Astrocyte (in vitro differentiated cells and primary cell): ENCODE results near the gene ACSBG1. TPM values are rescaled to one million over a fixed set of nuclear protein-coding genes. Genes with fewer than 3 reads are reported as not detected.

Experiments
- DNase-seq: peaks from one replicate; pipeline ENCODE4 v3.0.0-alpha.2; 2010; ENCODE audit warnings: low read depth
- FAIRE-seq: peaks from 2 replicates; lab custom pipeline; 2011; peaks lifted over from hg19 to GRCh38; lab: Jason Lieb, UNC
- H2AFZ ChIP-seq: 2 replicates; pipeline ENCODE4 v1.6.0; 2012; ENCODE audit warnings: low read depth, low read length, inconsistent platforms
- H3K27ac ChIP-seq: 2 replicates; pipeline ENCODE4 v1.5.1; 2011; ENCODE audit warnings: low read depth, low read length, inconsistent platforms
- H3K27me3 ChIP-seq: 2 replicates; pipeline ENCODE4 v1.6.0; 2011; ENCODE audit warnings: low read length, inconsistent platforms; ENCODE audit not compliant: insufficient read depth
- H3K36me3 ChIP-seq: 2 replicates; pipeline ENCODE4 v1.5.1; 2011; ENCODE audit warnings: low read length, inconsistent platforms; ENCODE audit not compliant: insufficient read depth
- H3K4me1 ChIP-seq: 2 replicates; pipeline ENCODE4 v1.5.1; 2011; ENCODE audit warnings: low read length, inconsistent platforms; ENCODE audit not compliant: insufficient read depth
- H3K4me2 ChIP-seq: 2 replicates; pipeline ENCODE4 v1.6.0; 2012; ENCODE audit warnings: low read length, inconsistent platforms
- H3K4me3 ChIP-seq: 2 replicates; pipeline ENCODE4 v1.5.1; 2011; ENCODE audit warnings: low read depth, mild to moderate bottlenecking, low read length, inconsistent platforms; ENCODE audit not compliant: insufficient read depth
- H3K79me2 ChIP-seq: 2 replicates; pipeline ENCODE4 v1.6.0; 2012; ENCODE audit warnings: mild to moderate bottlenecking, low read length, inconsistent platforms; ENCODE audit not compliant: insufficient read depth
- H3K9ac ChIP-seq: 2 replicates; pipeline ENCODE4 v1.6.0; 2012; ENCODE audit warnings: mild to moderate bottlenecking, low read length, inconsistent platforms
- H3K9me3 ChIP-seq: 2 replicates; pipeline ENCODE4 v1.5.1; 2012; ENCODE audit warnings: low read depth, mild to moderate bottlenecking, low read length, inconsistent platforms; ENCODE audit not compliant: insufficient read depth
- H4K20me1 ChIP-seq: 2 replicates; pipeline ENCODE4 v1.6.0; 2012; ENCODE audit warnings: low read length, inconsistent platforms; ENCODE audit not compliant: insufficient read depth
- H3K27ac Mint-ChIP-seq: one replicate; pipeline ENCODE4 v1.8.0; 2021; ENCODE audit warnings: mild to moderate bottlenecking, mixed read lengths; ENCODE audit not compliant: unreplicated experiment
- H3K27me3 Mint-ChIP-seq: one replicate; pipeline ENCODE4 v1.8.0; 2021; ENCODE audit warnings: low read depth, mixed read lengths; ENCODE audit not compliant: unreplicated experiment
- H3K36me3 Mint-ChIP-seq: one replicate; pipeline ENCODE4 v1.8.0; 2021; ENCODE audit warnings: low read depth, mixed read lengths; ENCODE audit not compliant: unreplicated experiment
- H3K4me1 Mint-ChIP-seq: one replicate; pipeline ENCODE4 v1.8.0; 2021; ENCODE audit warnings: low read depth, mixed read lengths; ENCODE audit not compliant: unreplicated experiment
- H3K4me3 Mint-ChIP-seq: one replicate; pipeline ENCODE4 v1.8.0; 2021; ENCODE audit warnings: mild to moderate bottlenecking, moderate library complexity, mixed read lengths; ENCODE audit not compliant: unreplicated experiment
- H3K9me3 Mint-ChIP-seq: one replicate; pipeline ENCODE4 v1.8.0; 2021; ENCODE audit warnings: mild to moderate bottlenecking, mixed read lengths; ENCODE audit not compliant: unreplicated experiment
- EZH2 ChIP-seq: IDR thresholded peaks from 2 replicates; pipeline ENCODE4 v1.6.1; 2012; ENCODE audit warnings: mild to moderate bottlenecking, low read length, inconsistent platforms; ENCODE audit not compliant: insufficient read depth
- total RNA-seq: library from RNA; stranded (reverse); gene quantifications from 2 replicates; pipeline ENCODE4 v1.2.1, GENCODE V29; 2021
- TF ChIP-seq, protein P1 (sequence below): IDR thresholded peaks from 2 replicates; pipeline ENCODE4 v1.5.1; 2011; ENCODE audit warnings: low read depth, mild to moderate bottlenecking, inconsistent platforms, low read length, moderate library complexity; ENCODE audit not compliant: insufficient read depth

Gene ACSBG1
- total RNA-seq, 1 donor from 2014 or later, result not detected

DNA sequence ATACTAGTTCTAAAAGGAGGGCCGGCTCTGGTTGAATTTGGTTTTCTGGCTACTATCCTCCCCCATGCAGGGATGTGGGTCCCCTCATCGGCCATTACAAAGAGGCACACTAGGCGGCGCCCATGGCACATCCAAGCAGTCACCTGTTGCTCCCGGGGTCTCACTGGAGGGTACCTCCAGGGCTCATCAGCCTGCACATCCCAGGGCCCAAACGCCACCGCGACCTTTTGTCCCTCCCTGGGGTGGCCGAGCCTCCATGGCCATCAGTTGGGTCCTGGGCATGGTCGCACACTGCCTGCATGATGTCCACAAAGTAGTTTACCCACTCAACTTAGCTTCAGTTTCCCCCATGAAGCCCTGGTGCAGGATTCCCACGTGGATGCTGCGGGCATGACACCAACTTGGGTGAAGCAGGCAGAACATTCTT lies 56.9 kb downstream of the ACSBG1 start:
- Mint-ChIP-seq H3K27me3 (peaks cover 7% of the 10 kb centered on the region), H3K9me3 (no peaks in the 10 kb centered on the region), H3K4me3 (no peak overlapping the region), H3K27ac (no peak overlapping the region), H3K4me1 (no peaks in the 10 kb centered on the region), H3K36me3 (peaks cover 4% of the 10 kb centered on the region)
- no peak overlapping the region for H3K27ac ChIP-seq
- no peaks in the 10 kb centered on the region for H3K27me3 ChIP-seq
- H3K79me2 ChIP-seq, result no peaks in the 10 kb centered on the region
- no peak for FAIRE-seq
- DNase-seq, result no peak
- no peak overlapping the region for H2AFZ ChIP-seq
- H3K4me1 ChIP-seq, result no peaks in the 10 kb centered on the region
- TF ChIP-seq, protein P1, sequence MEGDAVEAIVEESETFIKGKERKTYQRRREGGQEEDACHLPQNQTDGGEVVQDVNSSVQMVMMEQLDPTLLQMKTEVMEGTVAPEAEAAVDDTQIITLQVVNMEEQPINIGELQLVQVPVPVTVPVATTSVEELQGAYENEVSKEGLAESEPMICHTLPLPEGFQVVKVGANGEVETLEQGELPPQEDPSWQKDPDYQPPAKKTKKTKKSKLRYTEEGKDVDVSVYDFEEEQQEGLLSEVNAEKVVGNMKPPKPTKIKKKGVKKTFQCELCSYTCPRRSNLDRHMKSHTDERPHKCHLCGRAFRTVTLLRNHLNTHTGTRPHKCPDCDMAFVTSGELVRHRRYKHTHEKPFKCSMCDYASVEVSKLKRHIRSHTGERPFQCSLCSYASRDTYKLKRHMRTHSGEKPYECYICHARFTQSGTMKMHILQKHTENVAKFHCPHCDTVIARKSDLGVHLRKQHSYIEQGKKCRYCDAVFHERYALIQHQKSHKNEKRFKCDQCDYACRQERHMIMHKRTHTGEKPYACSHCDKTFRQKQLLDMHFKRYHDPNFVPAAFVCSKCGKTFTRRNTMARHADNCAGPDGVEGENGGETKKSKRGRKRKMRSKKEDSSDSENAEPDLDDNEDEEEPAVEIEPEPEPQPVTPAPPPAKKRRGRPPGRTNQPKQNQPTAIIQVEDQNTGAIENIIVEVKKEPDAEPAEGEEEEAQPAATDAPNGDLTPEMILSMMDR, result peak; percentile 43
- TF ChIP-seq EZH2, result no peak
- no peaks in the 10 kb centered on the region for H3K9me3 ChIP-seq
- H3K36me3 ChIP-seq, result no peaks in the 10 kb centered on the region
- H3K9ac ChIP-seq, result no peak overlapping the region
- H4K20me1 ChIP-seq, result no peaks in the 10 kb centered on the region
- H3K4me3 ChIP-seq, result no peak overlapping the region
- H3K4me2 ChIP-seq, result no peak overlapping the region

DNA sequence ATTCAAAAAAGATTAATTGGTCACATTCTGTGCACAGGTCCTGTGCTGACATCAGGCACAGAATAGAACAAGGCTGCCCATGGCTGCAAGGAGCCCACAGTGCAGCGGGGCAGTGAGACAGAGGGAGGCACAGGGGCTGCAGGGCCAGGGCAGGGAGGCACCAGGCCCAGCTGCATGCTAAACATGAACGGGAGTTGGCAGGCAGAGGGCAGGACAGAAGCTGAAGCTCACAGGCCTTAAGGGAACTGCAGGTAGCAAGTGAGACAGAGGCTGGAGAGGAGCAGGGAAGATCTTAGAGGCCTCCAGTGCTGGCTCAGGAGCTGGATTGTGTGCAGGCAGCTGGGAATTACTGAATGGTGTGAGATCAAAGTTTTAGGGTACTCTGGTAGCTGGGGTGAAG lies 59.0 kb downstream of the ACSBG1 start:
- H3K4me3 Mint-ChIP-seq, result no peak overlapping the region
- no peak overlapping the region for H3K4me2 ChIP-seq
- TF ChIP-seq EZH2, result no peak
- TF ChIP-seq, protein P1, result no peak
- H3K4me1 ChIP-seq, result no peaks in the 10 kb centered on the region
- no peak overlapping the region for H3K4me3 ChIP-seq
- no peaks in the 10 kb centered on the region for H4K20me1 ChIP-seq
- DNase-seq, result no peak
- no peak for FAIRE-seq
- no peak overlapping the region for H2AFZ ChIP-seq
- H3K36me3 Mint-ChIP-seq, result peaks cover 15% of the 10 kb centered on the region
- no peak overlapping the region for H3K9ac ChIP-seq
- peaks cover 10% of the 10 kb centered on the region for H3K36me3 ChIP-seq
- no peak overlapping the region for H3K27ac ChIP-seq
- H3K9me3 Mint-ChIP-seq, result no peaks in the 10 kb centered on the region
- H3K79me2 ChIP-seq, result no peaks in the 10 kb centered on the region
- no peaks in the 10 kb centered on the region for H3K27me3 ChIP-seq
- peaks cover 7% of the 10 kb centered on the region for H3K27me3 Mint-ChIP-seq
- H3K27ac Mint-ChIP-seq, result no peak overlapping the region
- H3K9me3 ChIP-seq, result no peaks in the 10 kb centered on the region
- H3K4me1 Mint-ChIP-seq, result no peaks in the 10 kb centered on the region

DNA sequence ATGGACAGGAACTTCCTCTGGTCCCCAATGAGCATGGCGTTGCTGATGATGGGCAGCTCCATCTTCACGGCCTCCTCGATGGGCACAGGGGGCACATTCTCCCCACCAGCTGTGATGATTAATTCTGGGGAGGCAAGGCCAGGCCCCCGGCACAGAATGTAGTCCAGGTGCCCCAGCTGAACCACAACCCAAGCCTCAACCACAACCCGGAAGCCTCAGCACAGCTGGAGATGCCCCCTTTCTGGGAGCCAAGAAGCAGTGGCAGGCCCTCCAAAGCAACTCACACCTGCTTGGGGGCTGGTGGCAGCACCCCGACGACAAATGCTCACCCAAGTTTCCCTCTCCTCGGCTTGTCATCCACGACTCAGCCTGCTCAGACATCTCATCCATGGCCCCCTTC lies 60.0 kb downstream of the ACSBG1 start:
- no peaks in the 10 kb centered on the region for H3K79me2 ChIP-seq
- peaks cover 15% of the 10 kb centered on the region for H3K36me3 Mint-ChIP-seq
- H3K27ac Mint-ChIP-seq, result no peak overlapping the region
- no peaks in the 10 kb centered on the region for H3K4me1 ChIP-seq
- no peak overlapping the region for H3K9ac ChIP-seq
- H3K9me3 Mint-ChIP-seq, result no peaks in the 10 kb centered on the region
- TF ChIP-seq, protein P1, result no peak
- no peak for TF ChIP-seq EZH2
- no peak for FAIRE-seq
- peaks cover 10% of the 10 kb centered on the region for H3K36me3 ChIP-seq
- H3K4me2 ChIP-seq, result no peak overlapping the region
- H3K27me3 ChIP-seq, result no peaks in the 10 kb centered on the region
- no peak overlapping the region for H3K4me3 Mint-ChIP-seq
- H3K4me3 ChIP-seq, result no peak overlapping the region
- H3K27me3 Mint-ChIP-seq, result peaks cover 2% of the 10 kb centered on the region
- no peaks in the 10 kb centered on the region for H3K4me1 Mint-ChIP-seq
- no peak overlapping the region for H3K27ac ChIP-seq
- H4K20me1 ChIP-seq, result no peaks in the 10 kb centered on the region
- no peak for DNase-seq
- no peak overlapping the region for H2AFZ ChIP-seq
- no peaks in the 10 kb centered on the region for H3K9me3 ChIP-seq
